NCI-H2029 (cell line): Measurements from ENCODE around the gene RPH3AL.
"Not testable (repeated sequence)": the region's sequence is repeated elsewhere in the genome, so short reads cannot be mapped to it uniquely, and the experiment has no call there.

Experiments used
- DNase-seq: peaks from one replicate; lab custom pipeline; 2025; lab: John Stamatoyannopoulos, UW

The RPH3AL gene

GRCh38 chr17:282000-282911, 70.4 kb downstream of the RPH3AL start:
- DNase-seq: no peak

- no peak for DNase-seq
Measured at GRCh38 chr17:281365-281999, 71.1 kb downstream of the RPH3AL start.

GRCh38 chr17:280901-281300, 71.7 kb downstream of the RPH3AL start:
- no peak for DNase-seq

GRCh38 chr17:280216-280615, 72.4 kb downstream of the RPH3AL start:
- no peak for DNase-seq

GRCh38 chr17:279776-280175, 72.8 kb downstream of the RPH3AL start:
- no peak for DNase-seq

GRCh38 chr17:279331-279730, 73.3 kb downstream of the RPH3AL start:
- DNase-seq: no peak

GRCh38 chr17:278676-279059, 73.9 kb downstream of the RPH3AL start:
- DNase-seq: no peak

GRCh38 chr17:278055-278675, 74.4 kb downstream of the RPH3AL start:
- no peak for DNase-seq

GRCh38 chr17:274902-275301, 77.7 kb downstream of the RPH3AL start:
- no peak for DNase-seq

GRCh38 chr17:273981-274832, 78.4 kb downstream of the RPH3AL start:
- DNase-seq: no peak

- not testable (repeated sequence) for DNase-seq
Measured at GRCh38 chr17:272856-273255, 79.8 kb downstream of the RPH3AL start.

GRCh38 chr17:271928-272623, 80.5 kb downstream of the RPH3AL start:
- DNase-seq: not testable (repeated sequence)

GRCh38 chr17:269616-270514, 82.7 kb downstream of the RPH3AL start:
- DNase-seq: no peak

GRCh38 chr17:266701-267667, 85.6 kb downstream of the RPH3AL start:
- no peak for DNase-seq

GRCh38 chr17:266219-266618, 86.4 kb downstream of the RPH3AL start:
- DNase-seq: no peak

- DNase-seq: no peak
Measured at GRCh38 chr17:265718-266117, 86.9 kb downstream of the RPH3AL start.

GRCh38 chr17:263773-264172, 88.8 kb downstream of the RPH3AL start:
- DNase-seq: no peak

GRCh38 chr17:263271-263670, 89.3 kb downstream of the RPH3AL start:
- DNase-seq: no peak

- DNase-seq: no peak
Measured at GRCh38 chr17:261635-262034, 91.0 kb downstream of the RPH3AL start.
